ENCODE data around the gene STAG1.

- TF ChIP-seq CTCF (IDR thresholded peaks at IDR 0.05): no peak
- TF ChIP-seq POLR2A (IDR thresholded peaks at IDR 0.05): peak in 1 of 2 donors; percentile 55
Observed at GRCh38 chr3:136751316-136752171, 634 bp downstream of the STAG1 start.
